ENCODE measurements around the gene NOC2L.

The NOC2L gene

DNA sequence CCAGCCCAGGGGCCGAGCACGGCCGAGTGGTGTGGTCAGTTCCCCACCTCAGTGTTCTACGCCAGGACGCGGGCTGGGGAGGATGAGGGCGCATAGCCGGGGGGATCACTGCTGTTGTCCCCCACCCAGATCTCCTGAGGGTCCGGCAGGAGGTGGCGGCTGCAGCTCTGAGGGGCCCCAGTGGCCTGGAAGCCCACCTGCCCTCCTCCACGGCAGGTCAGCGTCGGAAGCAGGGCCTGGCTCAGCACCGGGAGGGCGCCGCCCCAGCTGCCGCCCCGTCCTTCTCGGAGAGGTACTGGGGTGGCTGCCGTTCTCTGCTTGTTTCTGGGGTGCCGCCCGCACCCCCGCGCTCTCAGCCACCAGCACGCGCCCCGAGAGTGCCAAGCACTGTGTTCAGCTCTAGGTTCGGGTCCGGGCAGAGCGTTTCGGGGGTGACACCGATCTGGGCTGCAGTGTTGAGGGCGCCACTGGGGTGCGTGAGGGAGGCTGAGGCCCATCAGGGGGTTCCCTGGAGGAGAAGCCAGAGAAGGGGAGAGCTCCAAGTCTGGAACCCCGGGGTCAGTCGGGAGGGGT, 18.0 kb downstream of the NOC2L start:
- DNase-seq, result no peak

DNA sequence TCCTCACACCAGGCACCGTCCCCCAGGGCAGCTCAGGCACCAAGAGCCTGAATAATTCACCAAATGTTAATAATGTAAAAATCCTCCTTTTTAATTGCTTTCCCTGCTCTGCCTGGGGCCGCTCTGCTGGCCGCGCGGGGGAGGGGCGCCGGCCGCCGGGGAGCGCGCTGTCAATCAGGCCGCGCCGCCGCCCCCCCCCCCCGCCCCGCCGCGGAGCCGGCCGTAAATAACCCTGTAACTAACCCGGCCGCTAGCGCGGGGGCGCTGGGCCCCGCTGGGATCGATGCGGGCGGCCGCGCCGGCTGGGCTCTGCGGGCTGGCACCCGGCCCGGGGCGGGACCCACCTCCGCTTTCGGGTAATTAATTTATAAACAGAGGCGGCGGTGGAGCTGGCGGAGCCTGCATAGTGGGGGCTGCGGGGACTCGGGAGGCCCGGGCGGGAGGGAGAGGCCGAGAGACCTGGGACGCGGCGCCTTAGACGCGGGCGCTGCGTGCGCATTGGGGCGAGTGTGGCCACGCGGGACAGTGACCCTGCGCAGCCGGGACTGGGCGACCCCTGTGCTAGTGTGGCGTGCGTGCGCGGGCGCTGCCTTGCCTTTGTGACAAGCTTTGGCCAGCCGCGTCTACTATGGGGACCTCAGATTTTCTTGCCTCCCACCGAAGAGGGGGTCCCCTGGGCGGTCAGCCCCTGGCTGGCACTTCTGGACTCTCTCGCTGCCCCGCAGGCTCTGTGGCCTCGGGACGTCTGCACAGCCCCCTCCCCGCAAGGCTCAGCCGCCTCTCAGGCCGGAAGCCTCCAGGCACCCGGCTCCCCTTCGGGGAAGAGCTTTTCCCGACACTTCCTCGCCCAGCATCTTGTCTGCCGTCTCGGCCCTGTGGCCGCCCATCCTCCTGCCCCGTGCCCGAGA, 18.7 kb downstream of the NOC2L start:
- DNase-seq, result peak; percentile 30

DNA sequence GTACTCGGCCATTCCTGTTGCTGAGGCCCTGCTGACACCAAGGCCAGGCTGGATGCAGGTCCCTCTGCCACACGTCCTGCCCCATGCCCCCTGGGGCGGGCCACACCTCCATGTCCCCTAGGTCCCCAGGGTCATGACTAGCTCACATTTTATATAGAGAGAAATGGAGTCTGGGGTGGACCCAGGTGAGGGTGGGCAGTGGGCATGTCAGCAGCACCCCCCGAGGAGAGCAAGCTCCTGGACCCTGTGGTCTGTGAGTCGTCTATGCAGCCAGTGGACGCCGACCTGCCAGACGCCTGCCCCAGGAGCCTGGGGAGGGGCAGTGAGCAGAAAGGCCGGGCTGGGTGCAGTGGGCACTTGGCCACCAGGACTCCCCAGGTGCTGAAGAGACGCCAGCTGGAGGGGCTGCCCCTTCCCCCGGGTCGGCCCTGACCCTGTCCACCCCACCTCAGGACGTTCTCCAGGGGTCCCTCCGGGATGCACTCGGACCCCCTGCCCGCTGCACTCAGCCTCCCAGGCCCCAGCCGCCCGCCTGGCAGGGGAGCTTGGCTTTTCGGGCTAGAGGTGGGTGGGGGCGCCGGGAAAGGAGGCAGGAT, 19.4 kb downstream of the NOC2L start:
- DNase-seq, result no peak

DNA sequence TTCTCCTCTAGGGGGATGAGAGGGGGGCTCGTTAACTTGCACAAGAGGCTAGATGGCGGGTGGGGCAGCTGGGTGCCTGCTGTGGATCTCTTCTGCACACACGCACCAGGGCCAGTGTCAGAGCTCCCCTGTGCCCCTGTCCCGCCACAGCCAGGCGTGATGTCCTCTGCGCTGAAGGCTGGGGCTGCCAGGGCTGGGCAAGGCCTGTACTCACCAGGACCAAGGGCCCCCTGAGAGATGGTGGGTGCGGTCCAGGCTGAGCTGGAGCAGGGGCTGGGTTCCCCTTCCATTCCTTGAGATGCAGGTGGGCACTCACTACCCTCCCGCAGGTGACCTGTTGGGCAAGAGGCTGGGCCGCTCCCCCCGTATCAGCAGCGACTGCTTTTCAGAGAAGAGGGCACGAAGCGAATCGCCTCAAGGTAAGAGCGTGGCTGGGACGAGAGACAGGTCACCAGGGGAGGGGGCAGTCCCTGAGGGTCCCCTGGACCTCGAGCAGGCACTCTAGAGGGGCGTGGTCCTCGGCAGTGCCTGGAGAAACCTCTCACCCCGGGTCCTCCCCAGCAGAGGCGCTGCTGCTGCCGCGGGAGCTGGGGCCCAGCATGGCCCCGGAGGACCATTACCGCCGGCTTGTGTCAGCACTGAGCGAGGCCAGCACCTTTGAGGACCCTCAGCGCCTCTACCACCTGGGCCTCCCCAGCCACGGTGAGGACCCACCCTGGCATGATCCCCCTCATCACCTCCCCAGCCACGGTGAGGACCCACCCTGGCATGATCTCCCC, 20.2 kb downstream of the NOC2L start:
- no peak for DNase-seq

DNA sequence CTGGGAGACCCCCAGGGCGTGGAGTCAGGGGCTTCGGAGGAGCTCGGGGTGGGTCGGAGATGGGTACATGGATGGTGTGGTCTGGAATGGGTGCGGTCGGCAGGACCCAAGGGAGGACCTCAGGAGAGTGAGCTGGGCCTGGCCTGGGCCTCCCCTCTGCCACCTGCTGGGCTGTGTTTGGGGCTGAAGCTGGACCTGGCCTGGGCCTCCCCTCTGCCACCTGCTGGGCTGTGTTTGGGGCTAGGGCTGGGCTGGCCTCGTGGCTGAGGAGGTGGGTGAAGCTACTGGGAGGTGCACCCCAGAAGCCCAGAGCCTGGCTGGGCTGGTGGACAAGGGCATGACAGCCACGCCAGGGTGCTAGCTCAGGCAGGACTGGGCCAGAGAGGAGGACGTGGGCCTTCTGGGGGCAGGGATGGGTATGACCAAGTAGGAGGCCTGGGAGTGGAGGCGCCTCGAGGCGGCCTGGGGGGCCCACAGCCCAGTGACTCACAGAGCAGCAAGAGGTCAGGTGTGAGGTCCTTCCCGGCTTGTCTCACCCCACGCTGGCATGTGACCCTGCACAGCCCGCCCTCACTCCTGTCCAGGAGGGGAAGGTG, 20.9 kb downstream of the NOC2L start:
- DNase-seq, result no peak

DNA sequence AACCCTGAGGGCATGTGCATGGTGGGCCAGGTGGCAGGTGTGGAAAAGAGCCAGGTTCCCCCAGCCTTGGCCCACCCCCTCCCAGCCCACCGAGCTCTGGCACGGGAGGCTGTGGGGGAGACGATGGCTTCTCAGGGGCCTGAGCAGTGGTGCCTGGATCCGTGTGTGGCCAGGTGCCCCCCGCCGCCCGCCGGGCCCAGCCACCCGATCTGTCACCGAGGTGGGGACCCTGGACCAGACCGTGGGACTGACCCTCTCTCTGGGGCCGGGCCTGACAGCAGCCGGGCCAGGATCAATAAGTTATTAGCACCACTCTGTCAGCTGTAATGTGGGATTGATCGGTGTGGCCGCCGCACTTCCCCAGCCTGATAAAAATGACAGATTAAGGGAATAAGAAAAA, 21.5 kb downstream of the NOC2L start:
- no peak for DNase-seq

DNA sequence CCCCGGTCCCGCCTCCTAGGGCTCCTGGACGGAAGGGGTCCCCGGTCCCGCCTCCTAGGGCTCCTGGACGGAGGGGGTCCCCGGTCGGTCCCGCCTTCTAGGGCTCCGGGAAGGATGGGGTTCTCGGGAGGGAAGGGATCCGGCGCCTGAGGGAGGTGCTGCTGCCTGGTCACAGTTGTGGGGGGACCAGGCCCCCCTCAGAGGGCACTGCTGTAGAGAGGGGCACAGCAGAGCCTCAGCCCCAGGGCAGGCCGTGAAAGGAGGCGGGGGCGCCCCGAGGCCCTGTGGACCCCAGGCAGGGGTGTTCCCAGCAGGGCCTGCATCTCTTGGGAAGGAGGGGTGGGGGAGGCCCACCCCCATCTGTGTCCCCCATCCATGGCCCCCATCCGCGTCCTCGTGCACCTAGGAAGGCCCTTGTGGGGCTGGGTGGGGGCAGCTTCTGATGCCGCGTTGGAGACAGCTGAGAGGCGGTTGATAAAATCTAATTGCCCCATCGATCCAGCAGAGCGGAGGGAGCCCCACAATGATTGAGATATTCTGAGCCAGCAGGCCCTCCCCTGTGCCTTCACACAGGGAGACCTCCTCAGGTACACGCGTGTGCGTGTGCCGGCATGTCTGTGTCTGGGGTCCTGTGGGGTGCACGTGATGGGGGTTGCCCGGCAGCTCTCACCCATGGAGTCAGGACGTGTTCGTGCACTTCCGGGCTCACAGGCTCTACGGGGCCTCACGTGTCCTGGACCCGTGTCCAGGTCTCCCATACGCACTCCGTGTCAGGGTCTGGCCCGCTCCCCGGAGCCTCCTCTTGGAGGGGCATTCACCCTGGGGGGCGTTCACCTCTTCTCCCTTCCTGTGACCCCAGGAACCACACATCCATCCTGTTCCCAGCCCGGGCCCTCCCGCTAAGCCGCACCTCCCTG, 22.4 kb downstream of the NOC2L start:
- no peak for DNase-seq

DNA sequence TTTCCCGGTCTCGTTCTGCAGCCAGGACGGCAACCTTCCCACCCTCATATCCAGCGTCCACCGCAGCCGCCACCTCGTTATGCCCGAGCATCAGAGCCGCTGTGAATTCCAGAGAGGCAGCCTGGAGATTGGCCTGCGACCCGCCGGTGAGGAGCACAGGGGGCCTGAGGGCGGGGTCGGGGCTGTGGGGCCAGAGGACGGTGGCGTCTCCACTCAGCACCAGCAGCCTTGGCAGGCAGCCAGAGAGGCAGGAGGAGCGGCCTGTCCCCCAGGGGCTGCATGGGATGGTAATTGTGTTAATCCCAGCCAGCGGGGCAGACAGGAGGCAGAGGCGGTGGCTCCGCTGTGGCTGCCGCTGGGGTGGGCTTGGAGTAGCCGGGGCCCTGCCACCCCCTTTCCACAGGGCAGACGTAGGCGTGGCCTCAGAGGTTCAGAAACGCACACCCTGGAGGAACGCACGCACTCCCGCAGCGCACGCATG, 23.3 kb downstream of the NOC2L start:
- peak; percentile 40 for DNase-seq

DNA sequence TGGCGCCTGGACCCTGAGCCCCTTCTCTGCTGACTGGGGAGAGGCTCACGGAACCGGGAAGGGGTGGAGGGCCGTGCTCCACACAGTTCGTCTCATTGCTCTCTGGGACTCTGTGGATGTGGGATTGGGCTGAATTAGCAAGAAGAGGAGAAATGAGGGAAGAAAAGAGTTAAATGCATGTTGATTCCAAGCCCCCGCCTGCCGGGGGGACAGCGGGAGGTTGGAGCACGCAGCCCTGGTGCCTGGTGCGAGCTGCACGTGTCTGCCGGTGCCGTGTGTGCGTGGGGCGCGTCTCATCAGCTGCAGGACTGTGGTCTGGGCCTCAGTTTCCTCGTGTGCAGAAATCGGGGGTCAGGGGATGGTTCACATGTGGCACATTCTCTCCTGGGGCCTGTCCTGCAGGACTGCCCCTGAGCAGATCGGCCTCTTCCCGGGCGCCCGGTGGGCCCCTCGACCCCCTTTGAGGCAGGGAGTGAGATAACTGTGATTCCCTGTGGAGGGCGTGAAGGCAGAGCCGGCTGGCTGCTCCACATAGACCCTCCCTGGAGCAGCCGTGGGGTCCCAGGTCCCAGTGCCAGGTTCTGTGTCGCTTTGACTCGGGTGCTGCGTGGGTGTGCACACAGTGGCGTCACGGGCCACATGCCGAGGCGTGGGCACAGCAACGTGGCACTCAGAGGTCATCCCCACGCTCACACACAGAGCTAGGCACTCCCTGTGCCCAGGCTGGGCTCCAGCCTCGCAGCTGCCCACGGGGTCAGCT, 23.9 kb downstream of the NOC2L start:
- DNase-seq, result no peak

DNA sequence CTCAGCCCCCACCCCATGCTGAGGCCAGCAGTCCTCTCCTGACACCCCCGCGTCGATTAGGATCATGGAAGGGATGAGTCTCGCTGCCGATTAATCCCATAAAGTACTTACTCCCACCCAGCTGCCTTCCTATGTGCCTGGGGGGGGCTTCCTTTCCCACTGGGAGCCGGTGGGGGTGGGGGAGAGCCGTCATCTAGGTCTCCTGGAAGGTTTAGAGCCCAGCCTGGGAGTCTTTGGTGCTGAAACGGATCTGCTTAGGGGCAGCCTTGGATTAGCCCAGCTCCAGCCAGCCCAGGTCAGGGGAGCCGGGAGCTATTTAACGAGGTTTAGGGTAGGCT, 25.5 kb downstream of the NOC2L start:
- DNase-seq, result no peak

DNA sequence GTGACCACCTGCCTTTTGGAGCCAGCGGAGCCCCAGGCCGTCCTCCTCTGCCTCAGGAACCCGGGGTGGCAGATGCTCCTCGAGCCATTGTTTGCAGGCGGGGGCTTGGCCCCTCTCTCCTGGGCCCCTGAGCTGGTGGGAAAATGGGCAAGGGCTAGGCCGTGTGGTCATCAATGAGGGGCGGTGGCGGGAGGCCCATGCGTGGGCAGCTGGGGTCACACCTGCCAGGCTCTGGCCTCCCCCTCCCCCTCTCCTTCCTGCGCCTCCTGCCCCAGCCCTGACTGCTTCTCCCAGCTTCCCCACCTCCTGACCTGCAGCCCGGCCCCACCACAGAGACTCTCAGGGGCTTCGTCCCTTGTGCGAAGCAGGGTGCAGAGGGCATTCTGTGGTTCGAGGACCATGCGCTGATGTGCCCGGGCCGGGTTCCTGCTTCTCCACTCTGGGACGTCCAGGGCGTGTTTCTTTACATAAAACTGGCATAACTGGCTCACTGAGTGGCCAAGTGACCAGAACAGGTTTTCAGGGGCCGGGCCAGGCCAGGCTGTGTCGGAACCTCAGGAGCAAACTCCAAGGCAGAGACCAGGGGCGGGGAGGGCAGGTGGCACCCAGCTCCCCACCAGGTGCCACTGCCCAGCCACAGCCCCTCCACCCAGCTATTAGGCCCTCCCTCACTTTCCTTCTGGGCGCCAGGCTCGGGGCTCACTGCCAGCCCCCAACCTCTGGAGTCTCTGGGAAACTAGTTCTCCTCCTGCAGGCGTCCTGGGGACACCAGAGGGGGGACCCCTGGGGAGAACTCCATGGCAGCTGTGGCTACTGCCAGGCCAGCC, 26.1 kb downstream of the NOC2L start:
- DNase-seq, result no peak

DNA sequence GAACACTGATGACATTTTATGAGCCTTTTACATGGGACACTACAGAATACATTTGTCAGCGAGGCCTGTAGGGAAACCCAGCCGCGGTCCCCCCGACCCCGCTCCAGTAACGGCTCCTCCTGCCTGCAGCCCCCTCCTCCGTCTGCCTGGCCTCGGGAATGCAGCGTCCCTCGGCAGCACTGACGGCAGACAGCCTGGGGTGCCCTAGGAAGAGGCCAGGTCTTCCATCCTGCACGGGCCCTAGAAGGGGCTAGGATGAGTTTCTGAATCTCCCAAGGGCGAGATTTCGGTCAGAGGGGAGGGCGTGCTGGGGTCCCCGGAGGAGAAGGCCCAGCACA, 26.9 kb downstream of the NOC2L start:
- no peak for DNase-seq

DNA sequence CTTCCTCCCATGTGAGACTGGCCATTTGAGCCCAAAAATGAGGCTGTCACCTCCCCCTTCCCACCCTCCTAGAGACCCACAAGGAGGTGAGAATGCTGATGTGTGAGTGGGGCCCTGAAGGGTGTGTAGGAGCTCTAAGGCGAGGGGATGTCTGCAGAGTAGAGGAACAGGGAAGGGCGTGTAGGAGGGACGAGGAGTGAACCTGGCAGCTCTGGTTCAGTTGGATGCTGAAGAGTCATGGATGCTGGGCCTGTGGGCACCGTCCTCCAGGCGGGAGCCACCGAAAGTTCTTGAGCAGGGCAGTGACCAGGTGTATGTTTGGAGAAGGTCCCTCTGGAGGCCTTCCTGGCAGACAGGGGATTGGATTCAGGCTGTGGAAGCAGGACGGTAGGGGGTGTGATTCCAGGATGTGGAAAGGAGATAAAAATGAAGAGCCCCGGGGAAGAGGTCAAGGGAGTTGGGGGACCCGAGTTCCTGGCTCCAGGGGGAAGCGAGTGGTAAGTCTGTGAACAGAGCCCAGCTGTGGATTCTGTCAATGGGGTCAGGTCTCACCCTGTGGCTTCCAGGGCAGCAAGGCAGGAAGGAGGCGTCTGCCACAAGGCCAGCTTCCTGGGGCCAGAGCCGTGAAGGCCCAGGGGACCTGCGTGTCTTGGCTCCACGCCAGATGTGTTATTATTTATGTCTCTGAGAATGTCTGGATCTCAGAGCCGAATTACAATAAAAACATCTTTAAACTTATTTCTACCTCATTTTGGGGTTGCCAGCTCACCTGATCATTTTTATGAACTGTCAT, 27.5 kb downstream of the NOC2L start:
- DNase-seq, result no peak

DNA sequence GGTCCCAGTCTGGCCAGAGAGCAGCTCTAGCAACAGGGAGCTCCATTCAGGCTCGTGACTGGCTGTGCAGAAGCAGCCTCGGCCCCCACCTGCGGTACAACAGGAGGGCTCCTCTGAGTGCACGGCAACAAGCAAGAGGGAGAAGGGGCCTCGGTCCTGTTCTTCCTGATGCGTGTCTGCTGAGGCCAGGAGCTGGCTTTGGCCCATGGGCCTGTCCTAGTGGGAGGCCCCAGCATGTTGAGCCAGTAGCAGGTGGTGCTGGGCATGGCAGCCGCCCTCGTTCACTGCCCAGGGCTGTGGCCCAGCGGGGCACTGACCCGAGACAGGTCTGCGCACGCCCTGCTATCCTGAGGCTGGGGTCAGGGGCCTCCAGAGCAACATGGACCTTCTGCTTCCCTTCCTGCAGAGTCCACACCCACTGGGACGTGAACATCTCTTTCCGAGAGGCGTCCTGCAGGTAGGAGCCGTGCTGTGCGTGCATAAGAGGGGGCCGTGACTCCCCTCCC, 28.4 kb downstream of the NOC2L start:
- no peak for DNase-seq

DNA sequence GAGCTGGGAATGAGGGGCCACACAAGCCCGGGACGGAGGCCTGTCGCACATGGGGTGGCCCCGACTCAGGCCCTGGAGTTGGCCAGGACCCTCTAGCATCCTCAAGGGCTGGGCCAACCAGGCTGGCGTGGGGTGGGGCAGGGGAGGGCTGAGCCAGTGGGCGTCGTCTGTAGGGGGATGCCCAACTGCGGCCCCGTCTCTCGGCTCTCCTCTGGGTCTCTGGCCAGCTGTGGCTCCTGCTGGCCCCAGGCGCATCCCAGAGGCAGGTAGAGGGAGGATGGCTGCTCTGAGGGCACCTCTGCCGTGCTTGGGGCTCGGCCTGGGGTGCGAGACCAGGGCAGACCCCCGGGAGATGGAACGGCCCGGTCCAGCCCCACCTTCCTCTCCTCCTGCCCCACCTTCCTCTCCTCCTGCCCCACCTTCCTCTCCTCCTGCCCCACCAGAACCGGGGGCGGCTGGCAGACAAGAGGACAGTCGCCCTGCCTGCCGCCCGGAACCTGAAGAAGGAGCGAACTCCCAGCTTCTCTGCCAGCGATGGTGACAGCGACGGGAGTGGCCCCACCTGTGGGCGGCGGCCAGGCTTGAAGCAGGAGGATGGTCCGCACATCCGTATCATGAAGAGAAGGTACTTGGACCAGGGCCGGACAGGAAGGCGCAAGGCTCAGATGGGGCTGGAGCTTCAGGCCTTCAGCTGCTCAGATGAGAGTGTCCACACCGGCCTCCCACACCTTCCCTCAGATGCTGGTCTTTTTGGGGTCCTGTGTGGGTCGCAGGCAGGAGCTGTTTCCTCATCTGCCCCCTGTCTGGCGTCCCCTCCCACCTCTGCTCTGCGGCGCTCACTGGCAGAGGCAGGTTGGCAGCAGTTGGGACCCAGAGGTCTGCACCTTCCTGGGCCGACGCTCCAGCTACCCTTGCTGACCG, 29.1 kb downstream of the NOC2L start:
- DNase-seq, result no peak

DNA sequence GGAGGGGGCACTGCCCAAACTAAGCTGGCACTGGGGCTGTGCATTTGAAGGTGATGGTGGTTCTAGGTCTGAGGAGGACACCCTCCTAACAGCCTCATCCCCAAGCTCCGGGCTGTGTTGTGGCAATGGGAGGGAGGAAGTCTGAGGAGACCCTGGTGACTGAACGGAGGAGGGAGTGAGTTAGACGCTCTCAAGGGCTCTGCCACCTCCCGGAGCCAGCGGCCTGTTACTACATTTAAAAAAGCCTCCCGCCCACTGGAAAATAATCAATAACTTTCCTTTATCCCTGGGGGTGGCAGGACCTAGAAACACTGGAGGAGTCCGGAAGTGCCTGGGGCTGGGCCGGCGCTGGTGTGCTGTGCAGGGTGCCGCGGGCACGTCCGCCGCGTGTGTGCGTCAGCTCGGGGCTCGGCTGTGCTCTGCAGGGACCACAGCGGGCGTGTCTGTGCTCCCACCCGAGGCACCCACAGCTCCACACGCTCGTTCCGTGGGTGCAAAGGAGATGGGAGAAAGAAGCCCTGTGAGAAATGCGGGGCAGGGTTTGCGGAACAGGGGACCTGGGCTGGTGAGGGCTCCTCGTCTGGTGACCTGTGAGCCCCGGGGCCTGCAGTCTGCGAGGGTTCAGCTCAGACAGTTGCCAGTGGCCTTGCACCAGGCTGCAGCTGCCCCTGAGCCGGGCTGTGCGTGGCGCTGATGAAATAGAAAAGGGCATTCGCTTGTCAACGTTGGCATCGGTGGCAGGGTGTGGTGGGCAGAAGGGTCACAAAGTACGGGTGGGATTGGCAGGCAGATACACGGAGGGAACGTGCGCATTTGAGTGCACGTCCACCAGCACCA, 30.0 kb downstream of the NOC2L start:
- no peak for DNase-seq

DNA sequence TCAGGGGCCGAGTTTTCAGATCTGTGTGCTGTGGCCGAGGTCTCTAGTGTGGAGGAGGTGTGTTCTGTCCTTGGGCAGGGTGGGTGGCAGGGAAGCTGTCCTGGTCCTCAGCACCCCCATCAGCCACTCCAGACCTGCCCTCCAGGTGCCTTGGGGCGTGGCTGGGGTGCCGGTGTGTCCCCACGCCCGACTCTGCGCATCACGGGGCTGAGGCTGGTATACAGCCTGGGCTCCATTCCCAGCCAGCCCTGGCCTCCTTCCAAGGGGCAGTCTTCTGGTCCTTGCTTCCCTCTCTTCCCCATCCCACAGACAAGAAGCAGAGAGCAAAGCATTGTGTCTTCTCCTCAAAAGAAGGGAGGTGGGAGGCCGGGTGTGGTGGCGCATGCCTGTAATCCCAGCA, 31.3 kb downstream of the NOC2L start:
- DNase-seq, result no peak
